ENCODE data around the gene GALE.

- no peak for TF ChIP-seq EZH2phosphoT487 (IDR thresholded peaks at IDR 0.05; ENCODE audit: borderline replicate concordance, low read length)
- no peak for TF ChIP-seq CTCF (conservative IDR thresholded peaks at IDR 0.05; ENCODE audit: low read depth, low read length)
Observed at GRCh38 chr1:23772854-23773242, 27.7 kb downstream of the GALE start.
